Dermis microvascular lymphatic vessel endothelial cell (primary cell): ENCODE data around the gene OXA1L. TPM values are rescaled to one million over a fixed set of nuclear protein-coding genes. Genes with fewer than 3 reads are reported as not detected.
"Not testable (repeated sequence)": the region's sequence is repeated elsewhere in the genome, so short reads cannot be mapped to it uniquely, and the experiment has no call there.

Source experiments
- DNase-seq, 2 donors: peaks; one replicate each; pipeline versions ENCODE4 v3.0.0 to v3.0.0-alpha.2; 2010; ENCODE audit warnings: low read depth in 2 of 2
- total RNA-seq: library from RNA; depleted of rRNA; stranded (reverse); fragments of >200 nt; gene quantifications from 2 replicates; pipeline ENCODE4 v1.2.1, GENCODE V29; 2014

Gene OXA1L
- total RNA-seq, 1 donor from 2014 or later: 50.6 TPM

DNA sequence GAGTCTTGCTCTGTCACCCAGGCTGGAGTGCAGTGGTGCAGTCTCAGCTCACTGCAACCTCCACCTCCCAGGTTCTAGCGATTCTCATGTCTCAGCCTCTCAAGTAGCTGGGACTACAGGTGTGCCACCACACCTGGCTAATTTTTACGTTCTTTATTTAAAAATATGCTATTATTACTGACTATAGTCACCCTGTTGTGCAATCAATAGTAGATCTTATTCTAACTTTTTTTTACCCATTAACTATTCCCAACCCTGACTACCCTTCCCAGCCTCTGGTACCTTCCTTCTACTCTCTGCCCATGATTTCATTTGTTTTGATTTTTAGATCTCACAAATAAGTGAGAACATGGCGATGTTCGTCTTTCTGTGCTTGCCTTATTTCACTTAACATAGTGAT, 2.5 kb downstream of the OXA1L start:
- no peak for DNase-seq

DNA sequence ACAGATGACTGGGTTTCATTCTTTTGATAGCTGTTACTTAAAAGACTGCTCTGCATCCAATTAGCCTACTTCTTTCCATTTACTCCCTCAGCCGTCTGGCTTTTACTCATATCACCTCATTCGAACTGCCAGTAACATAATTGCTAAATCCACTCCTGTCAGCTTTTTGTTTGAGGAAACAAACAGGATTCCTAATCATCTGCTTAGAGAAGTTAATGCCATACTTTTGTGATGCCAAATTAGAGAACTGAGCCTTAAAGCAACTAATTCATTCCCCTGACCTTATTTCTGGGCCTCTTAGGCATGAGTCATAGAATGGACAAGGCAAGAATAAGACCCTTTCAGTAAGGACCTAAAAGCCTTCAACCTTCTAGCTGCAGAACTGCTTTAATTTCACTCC, 2.9 kb downstream of the OXA1L start:
- DNase-seq: no peak

DNA sequence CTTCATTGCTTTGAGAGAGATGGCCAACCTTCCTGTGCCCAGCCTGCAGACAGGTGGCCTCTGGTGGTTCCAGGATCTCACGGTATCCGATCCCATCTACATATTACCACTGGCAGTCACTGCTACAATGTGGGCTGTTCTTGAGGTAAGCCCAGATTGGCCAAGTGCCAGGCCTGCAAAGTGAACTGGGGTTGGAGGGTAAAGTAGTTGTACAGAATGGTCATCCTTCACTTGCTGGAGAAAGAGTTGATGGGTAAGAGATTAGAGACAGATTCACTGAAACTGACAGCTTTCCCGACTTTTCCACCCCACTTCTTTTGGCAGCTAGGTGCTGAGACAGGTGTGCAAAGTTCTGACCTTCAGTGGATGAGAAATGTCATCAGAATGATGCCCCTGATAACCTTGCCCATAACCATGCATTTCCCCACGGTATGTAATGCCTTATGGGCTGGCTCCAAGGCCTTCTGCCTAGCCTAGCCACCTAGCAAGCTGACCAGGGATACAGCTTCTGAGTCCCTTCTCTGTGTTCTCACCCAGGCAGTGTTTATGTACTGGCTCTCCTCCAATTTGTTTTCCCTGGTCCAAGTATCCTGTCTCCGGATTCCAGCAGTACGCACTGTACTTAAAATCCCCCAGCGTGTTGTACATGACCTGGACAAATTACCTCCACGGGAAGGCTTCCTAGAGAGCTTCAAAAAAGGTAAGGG, 4.1 kb downstream of the OXA1L start:
- no peak for DNase-seq

DNA sequence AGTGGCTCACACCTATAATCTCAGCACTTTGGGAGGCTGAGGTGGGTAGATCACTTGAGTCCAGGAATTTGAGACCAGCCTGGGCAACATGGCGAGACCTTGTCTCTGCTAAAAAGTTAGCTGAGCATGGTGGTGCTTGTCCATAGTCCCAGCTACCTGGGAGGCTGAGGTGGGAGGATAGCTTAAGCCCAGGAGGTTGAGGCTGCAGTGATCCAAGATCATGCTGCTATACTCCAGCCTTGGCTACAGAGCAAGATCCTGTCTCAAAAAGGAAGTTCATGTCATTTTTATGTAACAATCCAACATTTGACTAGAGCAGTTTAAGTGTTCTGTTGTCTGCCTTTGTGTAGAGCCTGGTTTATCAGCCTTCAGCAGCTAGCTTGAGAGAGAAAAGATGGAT, 6.2 kb downstream of the OXA1L start:
- no peak for DNase-seq

DNA sequence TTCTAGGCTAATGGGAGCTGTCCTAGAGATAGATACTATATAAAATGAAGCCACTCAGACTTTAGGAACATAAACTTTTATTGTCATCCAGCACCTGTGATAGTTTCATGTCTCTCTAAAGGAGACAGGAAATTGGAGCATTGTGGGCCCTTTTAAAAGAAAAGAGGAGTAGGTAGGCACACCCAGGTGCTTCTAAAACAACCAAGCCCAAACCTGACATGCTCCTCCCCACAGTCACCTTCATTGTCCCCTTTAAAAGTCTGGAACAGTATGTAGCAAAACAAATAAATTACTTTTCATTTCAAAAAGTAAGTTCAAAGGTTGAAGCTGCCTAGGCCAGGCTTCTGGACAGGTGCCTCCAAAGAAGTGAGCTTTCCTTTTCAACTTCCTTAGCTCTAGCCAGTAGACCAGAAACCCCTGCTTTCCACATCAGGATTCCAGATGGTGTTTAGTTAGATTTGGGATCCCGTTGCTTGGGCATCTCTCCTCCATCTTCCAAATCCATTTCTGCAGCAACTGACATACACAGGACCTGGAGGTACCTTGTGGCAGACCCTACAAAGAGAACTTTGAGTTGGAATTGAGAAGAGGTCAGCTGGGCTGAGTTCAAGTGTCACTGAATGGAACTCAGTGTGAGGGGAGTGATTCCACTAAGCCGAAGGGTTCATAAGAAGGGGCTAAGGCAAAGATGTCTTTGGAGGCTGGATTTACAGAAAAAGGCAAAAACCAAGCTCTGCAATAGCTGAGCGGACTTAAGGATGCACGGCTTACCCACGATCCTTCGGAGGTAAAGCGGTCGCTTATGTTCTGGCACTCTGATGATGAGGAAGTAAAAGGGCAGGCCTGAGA, 6.9 kb downstream of the OXA1L start:
- no peak for DNase-seq

- DNase-seq: no peak
These were observed 7.7 kb downstream of the OXA1L start for GRCh38 chr14:22774011-22774706.

GRCh38 chr14:22776215-22776614, 9.7 kb downstream of the OXA1L start:
- no peak for DNase-seq

- DNase-seq: not testable (repeated sequence)
These were observed 10.4 kb downstream of the OXA1L start for GRCh38 chr14:22776849-22777248.

GRCh38 chr14:22778084-22778483, 11.6 kb downstream of the OXA1L start:
- no peak for DNase-seq

- DNase-seq: no peak
These were observed 13.7 kb downstream of the OXA1L start for GRCh38 chr14:22780105-22780679.

DNA sequence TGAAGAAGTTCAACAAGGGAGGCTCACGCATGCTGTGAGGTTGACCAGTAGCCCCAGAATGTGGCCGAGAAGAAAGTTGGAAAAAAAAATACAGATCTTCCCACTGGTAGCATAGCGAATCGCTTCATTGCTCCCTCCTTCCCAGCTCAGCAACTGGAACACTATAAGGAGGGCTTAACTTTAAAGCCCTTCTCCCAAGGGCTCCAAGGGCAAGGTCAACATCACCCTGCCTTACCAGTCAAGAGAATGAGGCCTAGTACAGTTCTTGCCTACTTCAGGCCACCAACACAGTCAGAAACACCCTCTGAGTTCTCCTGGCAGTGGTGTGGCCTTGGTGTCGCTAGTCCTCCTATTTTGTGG, 14.4 kb downstream of the OXA1L start:
- no peak for DNase-seq

- no peak for DNase-seq
These were observed 15.0 kb downstream of the OXA1L start for GRCh38 chr14:22781301-22781991.

- DNase-seq: no peak
These were observed 20.2 kb downstream of the OXA1L start for GRCh38 chr14:22786685-22787084.

DNA sequence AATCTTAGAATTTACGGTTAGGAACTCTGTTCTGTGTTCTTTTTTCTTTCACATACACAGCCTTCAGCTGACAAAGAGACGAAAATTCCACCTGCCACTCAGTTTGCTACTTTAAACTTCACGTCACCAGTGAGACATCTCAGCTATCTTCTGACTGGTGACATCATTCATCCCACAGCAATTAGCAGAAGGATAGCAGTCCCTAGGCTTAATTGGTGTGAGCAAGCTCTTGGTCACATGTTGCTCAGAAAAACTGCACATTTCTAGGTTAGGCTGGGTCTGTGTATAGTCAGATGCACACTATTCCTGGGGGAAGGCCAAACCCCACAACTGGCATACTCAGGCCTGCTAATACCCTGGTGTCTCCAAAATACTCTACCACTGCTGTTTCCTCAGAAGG, 24.8 kb downstream of the OXA1L start:
- DNase-seq: no peak

GRCh38 chr14:22792158-22792557, 25.7 kb downstream of the OXA1L start:
- no peak for DNase-seq

DNA sequence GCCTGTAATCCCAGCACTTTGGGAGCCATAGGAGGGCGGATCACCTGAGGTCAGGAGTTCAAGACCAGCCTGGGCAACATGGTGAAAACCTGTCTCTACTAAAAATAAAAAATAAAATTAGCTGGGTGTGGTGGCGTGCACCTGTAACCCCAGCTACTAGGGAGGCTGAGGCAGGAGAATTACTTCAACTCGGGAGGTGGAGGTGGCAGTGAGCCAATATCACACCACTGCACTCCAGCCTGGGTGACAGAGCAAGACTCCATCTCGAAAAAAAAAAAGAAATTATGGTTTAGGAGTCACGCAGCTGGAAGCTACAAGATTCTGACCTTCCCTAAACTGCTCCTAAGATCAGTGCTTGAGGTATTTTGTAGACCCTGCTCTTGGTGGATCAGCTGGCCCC, 27.1 kb downstream of the OXA1L start:
- DNase-seq: not testable (repeated sequence)

DNA sequence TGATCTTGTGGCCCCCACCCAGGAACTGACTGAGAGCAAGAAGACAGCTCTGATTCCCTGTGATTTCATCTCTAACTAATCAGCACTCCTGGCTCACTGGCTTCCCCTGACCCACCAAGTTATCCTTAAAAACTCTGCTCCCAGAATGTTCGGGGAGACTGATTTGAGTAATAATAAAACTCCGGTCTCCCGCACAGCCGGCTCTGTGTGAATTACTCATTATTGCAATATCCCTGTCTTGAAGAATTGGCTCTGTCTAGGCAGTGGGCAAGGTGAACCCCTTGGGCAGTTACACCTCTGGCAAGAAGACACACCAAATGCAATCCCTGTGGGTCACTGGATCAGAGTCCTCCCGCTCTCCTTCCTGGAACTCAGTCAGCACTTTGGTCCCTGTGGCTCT, 27.5 kb downstream of the OXA1L start:
- DNase-seq: no peak

DNA sequence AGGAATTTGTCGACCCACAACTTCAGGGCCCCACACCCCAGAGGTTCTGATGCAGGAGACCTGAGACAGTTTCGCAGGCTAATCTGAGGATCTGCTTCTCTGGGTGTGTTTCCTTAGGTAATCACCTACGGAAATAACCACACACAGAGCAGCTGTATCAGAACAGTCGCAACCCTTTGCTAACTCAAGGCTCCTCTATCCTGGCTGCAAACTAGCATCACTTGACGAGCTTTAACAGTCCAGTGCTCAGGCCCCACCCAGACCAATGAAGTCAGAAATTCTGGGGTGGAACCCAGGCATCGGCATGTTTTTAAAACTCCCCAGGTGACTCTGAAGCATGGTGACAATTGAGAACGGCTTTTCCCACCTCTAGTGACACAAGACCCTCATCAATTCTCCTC, 28.1 kb downstream of the OXA1L start:
- no peak for DNase-seq

GRCh38 chr14:22796087-22796707, 29.7 kb downstream of the OXA1L start:
- no peak for DNase-seq

DNA sequence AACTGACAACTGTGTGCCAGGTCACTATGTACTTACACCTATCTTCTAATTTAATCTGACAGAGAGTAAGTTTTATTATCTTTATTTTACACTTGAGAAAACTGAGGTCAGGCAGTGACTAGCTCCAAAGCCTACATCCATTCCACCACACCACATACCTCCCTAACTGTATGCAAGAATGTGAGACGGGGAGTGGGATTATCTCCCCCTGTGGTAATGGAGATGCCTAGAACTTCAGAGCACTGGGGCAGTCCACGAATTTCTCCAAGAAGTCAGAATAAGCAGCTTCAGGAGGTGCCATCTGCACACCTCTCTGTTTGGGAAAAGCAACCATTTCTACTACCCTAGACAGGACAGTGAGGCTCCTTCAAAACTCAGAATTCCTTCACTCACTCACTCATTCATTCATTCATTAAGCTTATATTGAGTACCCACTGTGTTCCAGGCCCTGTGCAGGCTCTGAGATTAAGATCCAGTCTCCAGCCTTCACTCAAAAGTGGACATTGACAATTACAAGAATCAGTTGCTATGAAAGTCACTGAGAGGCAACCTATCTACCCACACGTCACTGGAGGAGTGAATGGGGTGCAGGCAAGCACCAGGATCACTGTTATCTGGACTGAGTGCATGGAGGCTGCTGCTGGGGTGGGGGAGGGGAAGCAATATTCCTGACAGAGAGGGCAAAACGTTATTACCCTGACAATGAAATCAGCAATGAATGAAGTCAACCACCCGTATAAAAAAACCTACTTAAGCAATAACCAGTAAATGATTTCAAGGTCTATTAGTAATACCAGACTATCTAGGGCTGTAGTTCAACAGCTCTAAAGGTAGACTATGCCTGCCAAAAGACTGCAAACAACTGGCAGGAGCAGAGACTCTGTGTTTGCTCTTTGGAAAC, 30.8 kb downstream of the OXA1L start:
- no peak for DNase-seq
